Suprapubic skin (tissue), 4 donors: ENCODE results near the gene AMOTL1.

ENCODE experiments used
- CTCF ChIP-seq, 2 donors: fragments of 200-600 bp in 1 of 2; fragments of 450-650 bp in 1 of 2; sonication (generic) in 1 of 2; IDR thresholded peaks; one replicate each; pipeline ENCODE4 v1.5.1; 2016 to 2019; ENCODE audit warnings: antibody characterized with exemption in 2 of 2, mild to moderate bottlenecking in 1 of 2, moderate library complexity in 1 of 2
- POLR2A ChIP-seq, 2 donors: fragments of 450-650 bp; IDR thresholded peaks; one replicate each; pipeline ENCODE4 v1.6.1; 2017; ENCODE audit warnings: antibody characterized with exemption in 2 of 2, mild to moderate bottlenecking in 2 of 2, moderate library complexity in 2 of 2
- POLR2AphosphoS5 ChIP-seq, 3 donors: sonication (generic); formaldehyde crosslinking; IDR thresholded peaks; one replicate each; pipeline ENCODE4 v1.6.1; 2017; ENCODE audit warnings: antibody characterized with exemption in 3 of 3

- no peak for TF ChIP-seq CTCF (IDR thresholded peaks at IDR 0.05)
- no peak for TF ChIP-seq POLR2AphosphoS5 (IDR thresholded peaks at IDR 0.05)
- TF ChIP-seq POLR2A (IDR thresholded peaks at IDR 0.05): no peak
Measured at GRCh38 chr11:94826415-94826814, 58.3 kb downstream of the AMOTL1 start.
